ENCODE results near the gene ULBP1. TPM values are rescaled to one million over a fixed set of nuclear protein-coding genes. Genes with fewer than 3 reads are reported as not detected.

ULBP1 gene
- total RNA-seq, 1 experiment from 2014 or later, result 3.1 TPM

Other genes with a start within 250 kb of the ULBP1 start
- gene LATS1, start 245.8 kb upstream of the ULBP1 start, total RNA-seq (2021; ENCODE audit: unreplicated experiment), result 36.0 TPM
- gene NUP43, start 217.4 kb upstream of the ULBP1 start, total RNA-seq (2021; ENCODE audit: unreplicated experiment), result 53.6 TPM
- 118 TPM for gene PCMT1, start 214.2 kb upstream of the ULBP1 start, total RNA-seq (2021; ENCODE audit: unreplicated experiment)
- 151 TPM for gene LRP11, start 99.6 kb upstream of the ULBP1 start, total RNA-seq (2021; ENCODE audit: unreplicated experiment)
- 1.8 TPM for gene RAET1E, start 65.8 kb upstream of the ULBP1 start, total RNA-seq (2021; ENCODE audit: unreplicated experiment)
- 1.2 TPM for gene RAET1G, start 40.8 kb upstream of the ULBP1 start, total RNA-seq (2021; ENCODE audit: unreplicated experiment)
- gene ULBP2, start 21.9 kb upstream of the ULBP1 start, total RNA-seq (2021; ENCODE audit: unreplicated experiment), result 0.69 TPM
- not detected for gene RAET1L, start 61.6 kb downstream of the ULBP1 start, total RNA-seq (2021; ENCODE audit: unreplicated experiment)
- gene ULBP3, start 105.2 kb downstream of the ULBP1 start, total RNA-seq (2021; ENCODE audit: unreplicated experiment), result 2.4 TPM
- not detected for gene PPP1R14C, start 179.1 kb downstream of the ULBP1 start, total RNA-seq (2021; ENCODE audit: unreplicated experiment)